ENCODE results near the gene SHB.

SHB gene

GRCh38 chr9:37914701-37915358, 154.2 kb downstream of the SHB start:
- H3K27me3 ChIP-seq (ENCODE audit: low read length): no peaks in the 10 kb centered on the region
- no peak overlapping the region for H3K4me2 ChIP-seq (ENCODE audit: low read depth, low read length, poor library complexity, severe bottlenecking)
- no peak overlapping the region for H3K27ac ChIP-seq (ENCODE audit: low read depth, low read length)
- H3F3A ChIP-seq (ENCODE audit: insufficient read depth): no peaks in the 10 kb centered on the region
- no peaks in the 10 kb centered on the region for H3K9me3 ChIP-seq (ENCODE audit: insufficient read depth, low read length)
- no peaks in the 10 kb centered on the region for H3K36me3 ChIP-seq (ENCODE audit: low read length)
- H2AFZ ChIP-seq (ENCODE audit: low read depth, low read length, severe bottlenecking): no peak overlapping the region
- no peaks in the 10 kb centered on the region for H4K20me1 ChIP-seq (ENCODE audit: low read depth, low read length)
- no peak overlapping the region for H3K4me3 ChIP-seq (ENCODE audit: insufficient read depth, low read length, poor library complexity, severe bottlenecking)
- H3K9ac ChIP-seq (ENCODE audit: low read length): no peak overlapping the region
- no peaks in the 10 kb centered on the region for H3K79me2 ChIP-seq (ENCODE audit: insufficient read depth, low read length)
- no peaks in the 10 kb centered on the region for H3K9me2 ChIP-seq (replicated peaks; ENCODE audit: insufficient read depth, low read length)
- TF ChIP-seq EZH2phosphoT487 (conservative IDR thresholded peaks at IDR 0.05; ENCODE audit: low read length) (no peak), CTCF (IDR thresholded peaks at IDR 0.05; ENCODE audit: insufficient read depth, low read length, poor library complexity, severe bottlenecking) (no peak)

GRCh38 chr9:37914154-37914551, 154.9 kb downstream of the SHB start:
- H3K27me3 ChIP-seq (ENCODE audit: low read length): no peaks in the 10 kb centered on the region
- no peaks in the 10 kb centered on the region for H3K79me2 ChIP-seq (ENCODE audit: insufficient read depth, low read length)
- H2AFZ ChIP-seq (ENCODE audit: low read depth, low read length, severe bottlenecking): no peak overlapping the region
- H3K9ac ChIP-seq (ENCODE audit: low read length): no peak overlapping the region
- TF ChIP-seq CTCF (IDR thresholded peaks at IDR 0.05; ENCODE audit: insufficient read depth, low read length, poor library complexity, severe bottlenecking) (no peak), EZH2phosphoT487 (conservative IDR thresholded peaks at IDR 0.05; ENCODE audit: low read length) (no peak)
- H3K27ac ChIP-seq (ENCODE audit: low read depth, low read length): no peak overlapping the region
- H3K4me3 ChIP-seq (ENCODE audit: insufficient read depth, low read length, poor library complexity, severe bottlenecking): no peak overlapping the region
- H4K20me1 ChIP-seq (ENCODE audit: low read depth, low read length): no peaks in the 10 kb centered on the region
- no peaks in the 10 kb centered on the region for H3K9me2 ChIP-seq (replicated peaks; ENCODE audit: insufficient read depth, low read length)
- H3K36me3 ChIP-seq (ENCODE audit: low read length): no peaks in the 10 kb centered on the region
- no peak overlapping the region for H3K4me2 ChIP-seq (ENCODE audit: low read depth, low read length, poor library complexity, severe bottlenecking)
- no peaks in the 10 kb centered on the region for H3K9me3 ChIP-seq (ENCODE audit: insufficient read depth, low read length)
- no peaks in the 10 kb centered on the region for H3F3A ChIP-seq (ENCODE audit: insufficient read depth)

- no peak for TF ChIP-seq EZH2phosphoT487 (conservative IDR thresholded peaks at IDR 0.05; ENCODE audit: low read length)
- peak; percentile 93 for TF ChIP-seq CTCF (IDR thresholded peaks at IDR 0.05; ENCODE audit: insufficient read depth, low read length, poor library complexity, severe bottlenecking)
- Histone ChIP-seq H3K36me3 (ENCODE audit: low read length) (no peaks in the 10 kb centered on the region), H3K4me3 (ENCODE audit: insufficient read depth, low read length, poor library complexity, severe bottlenecking) (no peak overlapping the region), H3F3A (ENCODE audit: insufficient read depth) (no peaks in the 10 kb centered on the region), H3K79me2 (ENCODE audit: insufficient read depth, low read length) (no peaks in the 10 kb centered on the region), H3K27ac (ENCODE audit: low read depth, low read length) (no peak overlapping the region), H3K9me3 (ENCODE audit: insufficient read depth, low read length) (no peaks in the 10 kb centered on the region), H3K4me2 (ENCODE audit: low read depth, low read length, poor library complexity, severe bottlenecking) (no peak overlapping the region), H3K27me3 (ENCODE audit: low read length) (no peaks in the 10 kb centered on the region), H3K9me2 (replicated peaks; ENCODE audit: insufficient read depth, low read length) (no peaks in the 10 kb centered on the region), H3K9ac (ENCODE audit: low read length) (no peak overlapping the region), H2AFZ (ENCODE audit: low read depth, low read length, severe bottlenecking) (no peak overlapping the region), H4K20me1 (ENCODE audit: low read depth, low read length) (no peaks in the 10 kb centered on the region)
Observed at GRCh38 chr9:37913480-37914153, 155.4 kb downstream of the SHB start.
